ENCODE data around the gene HYAL3. TPM values are rescaled to one million over a fixed set of nuclear protein-coding genes. Genes with fewer than 3 reads are reported as not detected.

The HYAL3 gene
- total RNA-seq, 1 experiment from 2014 or later: 10.3 TPM

GRCh38 chr3:50300681-50301254 lies 1.6 kb upstream of the HYAL3 start:
- Histone ChIP-seq H3K36me3 (ENCODE audit: control insufficient read depth in 1 of 2, insufficient read depth in 2 of 2, low read length in 2 of 2) (no peaks in the 10 kb centered on the region), H3K4me3 (replicated peaks in 1 of 2; ENCODE audit: low read depth in 1 of 2, low read length in 2 of 2) (peak overlapping the region; percentile 48 to 92; a peak in 3 of 4 replicates), H3K9ac (ENCODE audit: low read length) (peak overlapping the region; percentile 72), H3K9me2 (ENCODE audit: insufficient read depth) (no peaks in the 10 kb centered on the region), H3K4me1 (ENCODE audit: control insufficient read depth in 1 of 2, insufficient read depth in 2 of 2, low read length in 2 of 2) (peaks cover 21 to 53% of the 10 kb centered on the region in 2 experiments), H3K27ac (ENCODE audit: low read depth, low read length) (peak overlapping the region; percentile 73), H3K79me2 (ENCODE audit: insufficient read depth, low read length) (peaks cover 3% of the 10 kb centered on the region; the same call in 1 of the 2 replicates), H4K20me1 (ENCODE audit: insufficient read depth) (no peaks in the 10 kb centered on the region), H2AFZ (ENCODE audit: low read depth, low read length, poor library complexity, severe bottlenecking) (no peak overlapping the region), H3K4me2 (ENCODE audit: low read length) (peak overlapping the region; percentile 97), H3K27me3 (ENCODE audit: insufficient read depth, low read length) (no peaks in the 10 kb centered on the region), H3K9me3 (ENCODE audit: control insufficient read depth in 1 of 2, insufficient read depth in 1 of 2, low read depth in 1 of 2, low read length in 2 of 2) (no peaks in the 10 kb centered on the region)
- no peak for ATAC-seq
- RAD21 ChIA-PET (ENCODE audit: low non-redundant PET in 1 of 2, low total read pairs in 2 of 2, uncharacterized antibody in 2 of 2, unreplicated experiment in 2 of 2): no interaction called here
- TF ChIP-seq POLR2A (IDR thresholded peaks at IDR 0.05; ENCODE audit: borderline replicate concordance, extremely low read depth, insufficient read depth, insufficient read length) (no peak), POLR2AphosphoS5 (IDR thresholded peaks at IDR 0.05; ENCODE audit: low read depth, low read length) (no peak), CTCF (IDR thresholded peaks at IDR 0.05 in 2 of 3, conservative IDR thresholded peaks at IDR 0.05 in 1 of 3; ENCODE audit: borderline replicate concordance in 1 of 3, insufficient read depth in 1 of 3, low read depth in 2 of 3, low read length in 2 of 3) (0 out of 6 replicates have a peak, but pooled peaks of 1 of the 3 experiments have one; percentile 2)
- CTCF ChIA-PET: interaction anchor here (0.7 kb wide), 1 partner anchor 17 kb away, joined by 3 read pairs; no protein-coding TSS in a partner anchor
- no TSS peak for BruUV-seq (replicated peaks)
- DNase-seq (ENCODE audit: low read depth, low spot score): no peak
- POLR2A ChIA-PET: interaction anchor here (0.6 to 1.4 kb wide), 2 partner anchors 9 to 16 kb away, joined by 3 to 6 read pairs; partner anchors contain the start of gene IFRD2
- intact Hi-C loops (cut with micrococcal nuclease): no loop called here

All from HCT116 (cell line).